ENCODE data around the gene APLP1.

DNA sequence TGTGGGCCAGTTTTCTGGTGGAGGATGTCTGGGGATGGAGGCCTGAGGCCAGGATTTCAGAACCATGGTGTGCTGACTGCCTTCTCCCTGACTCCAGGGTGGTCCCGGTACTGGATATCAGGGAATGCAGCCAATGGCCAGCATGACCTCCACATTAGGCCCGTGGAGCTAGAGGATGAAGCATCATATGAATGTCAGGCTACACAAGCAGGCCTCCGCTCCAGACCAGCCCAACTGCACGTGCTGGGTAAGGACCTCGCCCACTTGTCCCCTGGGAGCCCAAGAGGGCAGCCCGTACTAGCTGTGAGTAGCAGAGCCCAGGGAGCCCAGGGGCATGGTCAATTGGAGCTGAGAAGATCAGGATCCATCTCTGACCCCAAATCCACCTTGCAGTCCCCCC lies 10.1 kb upstream of the APLP1 start:
- no peak for TF ChIP-seq RCOR1 (IDR thresholded peaks at IDR 0.05; ENCODE audit: insufficient replicate concordance, low read length)
- TF ChIP-seq, protein P1, sequence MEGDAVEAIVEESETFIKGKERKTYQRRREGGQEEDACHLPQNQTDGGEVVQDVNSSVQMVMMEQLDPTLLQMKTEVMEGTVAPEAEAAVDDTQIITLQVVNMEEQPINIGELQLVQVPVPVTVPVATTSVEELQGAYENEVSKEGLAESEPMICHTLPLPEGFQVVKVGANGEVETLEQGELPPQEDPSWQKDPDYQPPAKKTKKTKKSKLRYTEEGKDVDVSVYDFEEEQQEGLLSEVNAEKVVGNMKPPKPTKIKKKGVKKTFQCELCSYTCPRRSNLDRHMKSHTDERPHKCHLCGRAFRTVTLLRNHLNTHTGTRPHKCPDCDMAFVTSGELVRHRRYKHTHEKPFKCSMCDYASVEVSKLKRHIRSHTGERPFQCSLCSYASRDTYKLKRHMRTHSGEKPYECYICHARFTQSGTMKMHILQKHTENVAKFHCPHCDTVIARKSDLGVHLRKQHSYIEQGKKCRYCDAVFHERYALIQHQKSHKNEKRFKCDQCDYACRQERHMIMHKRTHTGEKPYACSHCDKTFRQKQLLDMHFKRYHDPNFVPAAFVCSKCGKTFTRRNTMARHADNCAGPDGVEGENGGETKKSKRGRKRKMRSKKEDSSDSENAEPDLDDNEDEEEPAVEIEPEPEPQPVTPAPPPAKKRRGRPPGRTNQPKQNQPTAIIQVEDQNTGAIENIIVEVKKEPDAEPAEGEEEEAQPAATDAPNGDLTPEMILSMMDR (conservative IDR thresholded peaks at IDR 0.05; ENCODE audit: low read depth, low read length), result no peak
- no peak for TF ChIP-seq POLR2A (IDR thresholded peaks at IDR 0.05; ENCODE audit: low read depth, low read length)
- no peak for TF ChIP-seq RAD21 (IDR thresholded peaks at IDR 0.05; ENCODE audit: low read length)
- no peak for TF ChIP-seq CEBPB (IDR thresholded peaks at IDR 0.05; ENCODE audit: low read depth, low read length)
- no peak for TF ChIP-seq FOS (IDR thresholded peaks at IDR 0.05; ENCODE audit: low read depth, low read length)
- no peak for TF ChIP-seq MAZ (IDR thresholded peaks at IDR 0.05; ENCODE audit: borderline replicate concordance, low read depth, low read length)

All from IMR-90 (cell line).